GM18502 (cell line): ENCODE results near the gene PNCK.
"Not testable (repeated sequence)": the region's sequence is repeated elsewhere in the genome, so short reads cannot be mapped to it uniquely, and the experiment has no call there.

Experiments used
- ATAC-seq: cut with Tn5 transposase; IDR thresholded peaks from one replicate; pipeline ENCODE4 v1.9.1; 2021; ENCODE audit warnings: mild to moderate bottlenecking; ENCODE audit not compliant: unreplicated experiment, poor library complexity

Gene PNCK

DNA sequence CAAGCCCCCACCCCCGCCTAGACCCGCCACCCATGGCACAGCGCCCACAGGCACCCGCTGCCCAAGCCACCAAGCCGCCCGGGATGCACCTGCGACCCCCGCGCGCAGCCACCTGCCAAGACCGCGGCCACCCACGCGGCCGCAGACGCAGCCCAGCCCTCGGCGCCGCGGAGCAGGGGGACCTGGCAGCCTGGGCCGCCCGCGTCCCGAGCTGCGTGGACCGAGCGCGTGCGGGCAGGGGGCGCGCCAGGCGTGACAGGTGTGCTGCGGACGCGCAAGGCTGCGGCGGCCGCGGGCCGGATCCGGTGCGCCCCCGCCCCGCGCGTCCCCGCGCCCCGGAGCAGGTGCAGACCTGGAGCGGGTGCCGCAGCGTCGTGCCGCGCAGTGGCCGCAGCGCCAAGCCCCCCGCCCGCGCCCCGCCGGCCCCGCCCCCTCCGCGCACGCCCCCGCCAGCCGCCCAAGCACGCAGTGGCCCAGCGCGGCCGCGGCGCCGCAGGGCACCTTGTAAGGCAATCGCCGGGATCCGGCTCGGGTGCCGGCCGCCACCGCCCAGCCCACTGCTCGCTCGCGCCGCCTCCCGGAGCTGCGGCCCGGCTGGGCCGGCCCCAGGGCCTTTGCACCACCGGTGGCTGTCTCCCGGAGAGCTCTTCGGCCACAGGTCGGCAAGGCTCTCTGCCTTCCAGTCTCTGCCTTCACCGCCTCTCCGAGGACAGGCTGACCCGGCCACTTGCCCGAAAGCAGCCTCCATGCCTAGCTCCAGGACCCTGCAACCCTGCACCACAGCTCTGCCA is at the start of gene PNCK:
TSS of gene PNCK (minus strand) at position 386 of the 791 bp plus-strand sequence. CDS start 737 bp downstream, outside the sequence.
- ATAC-seq: no peak

DNA sequence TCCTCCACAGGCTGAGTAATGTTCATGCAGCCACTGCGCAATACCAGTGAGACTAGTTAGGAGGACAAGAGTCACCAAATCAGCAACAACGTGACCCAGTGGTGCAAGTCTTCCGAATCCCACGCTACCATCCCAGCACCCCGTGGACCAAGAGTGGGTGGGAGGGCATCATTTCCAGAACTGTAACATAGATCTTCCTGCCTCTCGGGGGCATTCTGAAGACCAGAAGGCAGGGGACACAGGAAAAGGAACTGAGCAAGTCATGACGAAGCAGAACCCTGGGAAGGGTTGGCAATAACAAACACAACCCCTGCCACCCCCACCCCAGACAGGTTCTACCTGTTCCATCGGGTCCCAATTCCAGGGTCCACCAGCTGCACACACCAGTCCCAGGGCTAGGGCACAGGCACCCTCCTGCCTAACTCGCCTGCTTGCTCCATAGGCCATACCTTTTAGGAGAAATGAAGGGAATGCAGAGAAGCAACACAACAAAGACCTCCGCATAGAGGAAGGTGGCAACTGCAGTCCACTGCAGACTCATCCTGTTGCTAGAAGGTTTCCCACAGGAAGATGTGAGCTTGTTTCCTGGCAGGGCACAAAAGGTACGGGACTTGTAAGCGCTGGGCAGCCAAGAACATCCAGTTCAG is 49.2 kb upstream of the PNCK start:
- ATAC-seq: no peak

DNA sequence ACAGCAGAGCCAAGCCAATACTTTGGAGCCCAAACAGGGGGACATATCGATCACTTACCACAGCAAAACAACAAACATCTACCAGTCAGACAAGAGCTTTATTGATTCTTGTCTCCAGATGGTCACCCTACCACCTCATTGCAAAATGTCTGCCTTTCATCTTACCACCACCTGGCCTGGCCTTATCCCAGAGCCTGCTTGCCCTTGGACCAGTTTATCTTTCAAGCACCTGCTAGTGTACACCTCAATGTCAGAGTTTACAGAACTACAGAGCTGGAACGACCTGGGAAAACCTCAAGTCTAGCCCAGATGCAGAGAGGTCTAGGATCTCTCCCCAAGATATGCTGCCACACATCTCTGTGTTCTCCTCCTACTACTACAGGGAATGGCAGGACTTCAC is 46.1 kb upstream of the PNCK start:
- no peak for ATAC-seq

DNA sequence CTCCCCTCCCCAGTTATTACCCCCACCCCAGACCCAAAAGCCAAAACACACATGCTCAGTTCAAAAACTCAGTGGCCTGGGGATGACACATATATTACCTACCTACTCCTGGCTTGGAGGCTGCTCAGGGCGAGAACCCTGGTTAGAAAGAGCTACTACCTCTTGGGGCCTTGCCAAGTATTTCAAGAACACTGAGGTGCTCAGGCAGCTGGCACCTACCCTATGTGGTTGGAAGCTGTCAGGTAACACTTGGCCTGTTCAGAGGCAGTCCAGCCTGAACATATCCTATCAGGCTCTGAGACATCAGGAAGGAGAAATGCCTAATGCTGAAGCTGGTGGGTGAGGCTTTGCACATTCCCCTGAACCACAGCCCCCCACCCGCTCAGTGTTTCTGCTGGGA is 45.6 kb upstream of the PNCK start:
- ATAC-seq: no peak

DNA sequence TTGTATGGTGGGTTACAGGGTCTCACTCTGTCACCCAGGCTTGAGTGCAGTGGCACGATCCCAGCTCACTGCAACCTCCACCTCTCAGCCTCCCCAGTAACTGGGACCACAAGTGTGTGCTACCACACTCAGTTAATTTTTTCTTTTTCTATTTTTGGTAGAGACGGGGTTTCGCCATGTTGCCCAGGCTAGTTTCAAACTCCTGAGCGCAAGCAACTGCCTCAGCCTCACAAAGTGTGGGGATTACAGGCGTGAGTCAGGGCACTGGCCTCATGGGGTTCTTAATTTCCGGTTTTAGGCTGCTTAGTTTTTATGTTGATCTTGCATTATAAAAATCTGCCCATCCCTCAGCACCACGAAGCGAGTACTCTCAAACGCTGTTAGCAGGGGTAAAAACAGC is 43.8 kb upstream of the PNCK start:
- no peak for ATAC-seq

DNA sequence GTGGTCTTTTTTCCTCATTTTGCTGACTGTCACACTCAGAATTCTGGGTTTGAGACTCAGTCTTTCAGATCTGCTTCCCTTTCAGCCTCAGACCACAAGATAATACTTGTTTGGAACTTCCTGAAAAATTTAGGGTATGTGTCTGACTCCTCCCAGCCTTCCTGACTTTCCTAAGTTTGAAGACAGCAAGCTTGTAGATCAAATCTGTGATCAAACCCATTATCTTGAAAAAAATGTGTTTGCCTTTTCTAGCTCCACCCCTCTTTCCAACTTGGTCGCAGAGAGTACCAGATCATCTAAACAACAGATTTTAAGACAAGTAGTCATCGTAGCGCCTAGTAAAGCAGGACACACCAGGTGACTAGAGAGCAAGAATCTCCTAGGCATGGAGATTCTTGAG is 40.6 kb upstream of the PNCK start:
- no peak for ATAC-seq

DNA sequence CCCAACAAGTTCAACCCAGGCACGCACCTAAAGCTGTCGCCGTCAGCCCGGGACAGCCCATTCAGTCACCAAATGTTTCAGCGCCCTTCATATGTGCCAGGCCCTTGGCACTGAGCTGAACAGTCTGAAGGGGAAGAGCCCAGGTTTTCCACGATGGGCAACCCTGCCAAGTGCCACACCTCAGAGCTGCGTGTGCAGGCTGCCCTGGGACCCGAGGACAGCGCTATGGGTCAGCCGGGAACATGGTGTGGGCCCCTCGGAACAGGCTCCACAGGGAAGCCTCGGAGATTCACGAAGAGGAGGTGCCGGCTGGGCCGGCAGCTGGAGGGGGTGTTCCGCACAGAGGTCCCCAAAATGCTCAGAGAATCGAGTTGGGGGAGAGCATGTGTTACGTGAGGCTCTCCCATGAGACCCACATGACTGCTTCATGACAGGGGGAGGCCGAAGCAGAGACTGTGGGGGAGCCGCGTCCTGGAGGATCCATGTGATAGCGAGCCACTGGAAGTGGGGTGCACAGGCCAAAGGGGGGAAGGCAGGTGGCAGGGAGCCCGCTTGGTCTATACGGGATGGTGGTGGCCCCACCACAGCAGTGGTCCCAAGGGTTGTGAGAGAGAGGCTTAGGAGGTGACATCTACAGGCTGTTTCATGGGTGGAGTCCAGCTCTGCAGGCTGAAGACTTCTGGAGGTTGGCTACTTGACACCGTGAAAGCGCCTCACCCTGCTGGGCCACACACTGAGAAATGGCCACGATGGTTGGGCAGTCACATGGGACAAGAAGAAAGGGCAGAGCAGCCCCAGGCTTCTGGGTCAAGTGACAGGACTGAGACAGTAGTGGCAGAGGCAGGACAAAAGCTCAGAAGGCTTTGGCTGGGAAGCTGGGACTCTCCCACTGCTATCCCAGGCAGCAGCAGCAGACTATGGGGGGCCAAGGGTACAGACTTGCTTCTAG is 36.4 kb upstream of the PNCK start:
- no peak for ATAC-seq

DNA sequence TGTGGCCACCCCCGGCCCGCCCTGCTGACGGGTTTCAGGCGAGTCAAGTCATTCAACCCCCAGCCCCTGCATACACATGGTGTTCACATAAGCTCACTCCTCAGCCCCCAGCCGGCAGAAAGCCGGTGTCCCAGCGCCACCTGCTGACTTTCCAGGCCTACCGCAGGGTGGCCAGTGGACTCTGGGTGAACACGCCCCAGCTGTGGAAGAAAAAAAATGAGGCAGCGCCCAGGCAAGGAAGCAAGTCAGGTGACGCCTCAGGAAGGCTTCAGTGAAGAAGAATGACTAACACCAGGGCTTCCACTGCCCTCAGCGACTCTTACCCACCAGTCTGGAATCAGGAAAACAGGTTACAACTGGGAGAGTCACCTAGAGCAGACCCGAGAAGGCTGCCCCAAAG is 34.8 kb upstream of the PNCK start:
- no peak for ATAC-seq

DNA sequence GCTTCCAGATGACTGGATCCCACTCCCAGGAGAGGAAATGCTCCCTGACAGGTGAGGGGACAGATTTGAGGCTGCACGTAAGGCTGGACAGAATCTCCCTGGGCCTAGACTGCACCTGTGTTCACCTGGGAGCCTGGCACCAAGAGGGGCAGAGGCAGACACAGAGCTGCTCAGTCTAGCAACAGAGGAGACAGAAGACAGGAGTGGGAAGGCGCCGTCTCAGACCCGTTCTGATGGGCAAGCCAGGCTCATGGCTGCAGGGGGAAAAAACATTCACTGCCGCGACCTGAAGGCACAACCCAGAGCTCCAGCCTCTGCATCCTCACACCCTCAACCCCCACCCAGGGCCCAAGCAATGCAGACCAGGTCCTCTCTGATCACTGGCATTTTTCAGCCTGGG is 33.8 kb upstream of the PNCK start:
- no peak for ATAC-seq

DNA sequence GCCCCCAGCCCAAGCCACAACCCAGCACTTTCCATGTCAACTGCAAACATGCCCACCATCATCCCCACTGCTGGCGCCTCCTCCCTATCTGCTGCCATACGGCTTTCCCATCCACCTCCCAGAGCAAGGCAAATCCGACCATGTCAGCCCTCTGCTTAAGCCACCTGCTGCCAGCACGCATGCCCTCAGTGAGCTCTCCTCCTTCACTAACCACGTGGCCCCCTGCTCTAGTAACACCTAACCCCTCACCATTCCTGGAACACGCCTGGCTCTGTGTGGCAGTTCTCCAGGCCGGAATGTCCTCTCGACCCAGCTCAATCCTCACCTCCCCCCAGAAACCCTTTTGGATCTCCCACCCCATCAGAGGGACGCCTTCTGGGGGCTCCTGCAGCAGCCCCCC is 33.2 kb upstream of the PNCK start:
- ATAC-seq: no peak

DNA sequence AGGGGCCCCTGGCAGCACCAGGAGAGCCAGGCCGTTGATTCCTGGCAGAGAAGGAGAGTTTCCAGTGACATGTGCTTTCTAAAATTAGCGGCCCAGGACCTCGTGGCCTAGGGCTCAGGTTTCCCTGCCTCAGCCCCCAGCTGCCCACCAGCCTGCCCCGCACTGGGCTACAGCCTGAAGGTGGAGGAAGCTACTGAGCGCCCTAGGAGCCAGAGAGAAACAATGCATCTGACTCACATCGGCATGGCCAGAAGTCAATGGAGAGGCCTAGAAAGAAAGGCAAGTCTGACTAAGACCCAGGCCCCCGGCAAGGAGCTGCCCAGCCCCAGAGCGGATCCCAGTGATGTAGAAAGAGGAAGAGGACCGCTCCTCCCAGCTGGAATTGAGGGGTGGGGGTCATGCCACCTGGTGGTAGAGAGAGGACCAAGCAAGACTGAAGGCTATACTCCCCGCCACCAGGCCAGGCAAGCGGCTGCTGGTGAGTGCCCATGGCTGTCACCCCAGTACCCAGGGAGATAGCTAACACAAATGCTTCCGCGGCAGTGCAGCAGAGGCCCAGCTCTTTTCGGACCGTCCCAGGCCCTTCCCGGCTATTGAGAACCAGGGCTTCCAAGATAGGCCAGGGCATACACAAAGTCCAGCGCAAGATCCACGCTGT is 31.9 kb upstream of the PNCK start:
- not testable (repeated sequence) for ATAC-seq

DNA sequence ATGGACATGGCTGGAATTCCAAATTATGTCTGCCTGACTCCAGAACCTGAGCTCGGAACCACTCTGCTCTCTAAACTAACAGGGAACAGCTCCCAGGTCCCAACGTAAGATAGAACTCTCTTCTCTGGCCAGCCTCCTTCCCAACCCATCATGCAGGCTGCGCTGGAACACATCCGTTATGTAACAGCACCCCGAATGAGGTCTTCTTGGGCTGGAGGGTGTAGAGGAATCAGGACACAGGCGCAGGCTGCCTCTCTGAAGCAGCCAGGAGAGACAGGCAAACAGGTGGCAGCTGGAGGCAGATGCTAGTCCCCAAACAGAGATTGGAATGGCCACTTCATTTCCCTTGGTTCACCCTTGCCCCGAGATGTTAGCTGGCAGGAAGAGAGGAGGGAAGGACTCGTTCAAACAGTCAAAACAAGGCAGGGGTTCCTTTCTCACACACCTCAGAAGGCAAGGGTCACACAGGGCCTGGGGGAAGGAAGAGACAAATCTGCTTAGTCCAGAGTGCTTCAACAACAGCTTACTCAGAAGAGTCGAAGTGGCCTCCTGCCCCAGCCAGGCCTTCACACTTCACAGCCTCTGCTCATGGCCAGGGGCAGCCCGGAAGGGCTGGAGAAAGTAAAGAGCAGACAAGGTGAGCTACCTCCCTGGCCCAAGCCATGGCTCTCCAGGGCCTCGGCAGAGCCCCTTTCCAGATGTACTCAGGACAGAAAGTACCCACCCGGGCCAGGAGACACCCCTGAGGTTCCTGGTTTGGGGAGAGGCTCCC is 31.2 kb upstream of the PNCK start:
- not testable (repeated sequence) for ATAC-seq

DNA sequence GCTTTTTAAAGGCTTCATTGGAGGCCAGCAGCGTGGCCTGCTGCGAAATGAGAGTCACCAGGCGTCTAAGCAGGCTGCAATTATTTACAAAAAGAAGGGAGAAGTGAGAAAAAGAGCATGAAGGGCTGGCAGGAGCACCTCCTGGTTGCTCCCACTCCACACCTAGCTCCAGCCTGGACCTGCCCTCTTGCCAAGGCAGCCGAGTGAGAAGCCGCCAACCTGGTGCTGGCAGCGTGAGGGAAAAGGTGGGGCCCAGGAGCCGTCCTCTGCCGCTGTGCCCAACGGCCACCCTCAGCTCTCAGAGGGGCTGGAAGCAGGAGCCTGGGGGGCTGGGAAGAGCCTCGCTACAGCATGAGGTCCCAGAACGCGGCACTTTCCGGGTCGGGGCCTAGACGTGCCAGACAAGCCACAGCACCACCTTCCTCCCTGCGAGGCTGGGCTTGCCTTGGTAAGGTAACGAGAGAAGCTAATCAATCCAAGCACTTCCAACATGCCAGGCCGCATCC is 30.5 kb upstream of the PNCK start:
- no peak for ATAC-seq

DNA sequence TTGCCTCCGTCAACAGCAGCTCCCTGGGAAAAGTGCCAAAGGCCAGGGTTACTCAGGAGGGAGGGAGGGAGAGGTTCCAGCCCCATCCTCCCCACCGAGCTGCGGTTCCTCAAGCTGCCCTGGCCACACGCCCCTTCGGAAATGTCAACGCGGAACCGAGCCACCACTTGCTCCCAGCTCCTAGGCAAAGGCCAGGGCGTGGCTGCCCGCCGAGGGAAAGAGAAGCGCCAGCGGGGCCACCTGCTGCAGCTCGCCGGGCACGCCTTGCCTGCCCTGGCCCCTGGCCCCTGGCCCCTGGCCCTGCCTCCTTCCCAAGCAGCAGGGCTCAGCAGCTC is 29.4 kb upstream of the PNCK start:
- no peak for ATAC-seq

DNA sequence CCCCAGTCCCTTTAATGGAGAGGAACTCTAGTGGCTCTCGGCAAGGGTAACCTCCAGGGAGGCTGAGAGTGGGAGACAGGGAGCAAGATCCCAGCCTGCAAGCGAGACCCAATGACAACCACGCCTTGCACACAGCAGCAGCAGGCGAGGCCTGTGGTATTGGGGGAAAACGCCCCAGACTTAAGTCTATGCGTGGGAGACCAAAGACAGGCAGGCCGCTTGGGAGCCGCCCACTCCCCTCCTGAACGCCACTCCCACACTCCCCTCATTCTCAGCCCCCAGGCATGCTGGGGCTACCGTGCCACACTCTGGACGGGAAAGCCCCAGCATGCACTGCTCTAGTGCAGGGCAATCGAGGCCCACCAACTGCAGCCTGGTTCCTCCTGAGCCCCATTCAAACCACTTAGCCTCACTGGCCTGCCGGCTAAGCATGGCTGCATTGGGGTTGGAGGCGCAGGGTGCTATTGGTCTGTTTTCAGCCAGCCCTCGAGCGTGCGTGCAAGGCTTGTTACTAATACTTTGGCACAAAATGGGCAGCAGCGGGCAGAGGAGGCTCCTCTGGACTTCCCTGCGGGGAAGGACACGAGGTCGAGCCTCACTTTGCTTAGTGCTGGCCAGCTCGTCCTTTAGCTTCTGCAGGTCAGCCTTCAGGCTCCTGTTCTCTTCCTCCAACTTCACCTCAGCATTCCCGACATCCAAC is 28.9 kb upstream of the PNCK start:
- ATAC-seq: no peak

DNA sequence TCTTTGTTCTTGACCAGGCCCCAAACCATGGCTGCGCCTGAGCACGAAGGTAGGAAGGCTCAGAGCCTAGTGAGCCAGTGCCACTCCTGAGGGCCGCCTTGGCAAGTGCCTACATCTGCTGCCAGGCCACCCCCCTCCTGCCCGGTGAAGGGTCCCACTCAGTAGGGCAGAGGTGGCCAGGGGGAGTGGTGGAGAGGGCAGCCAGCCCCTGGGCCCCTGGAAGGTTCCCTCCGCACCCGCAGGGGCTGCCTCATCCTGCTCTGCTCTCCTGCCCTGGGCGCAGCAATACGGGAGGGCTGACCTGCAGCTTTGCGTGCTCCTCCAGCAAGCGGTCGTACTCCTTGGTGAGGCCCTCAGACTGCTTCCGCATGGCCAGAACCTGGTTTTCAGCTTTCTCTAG is 28.1 kb upstream of the PNCK start:
- ATAC-seq: no peak

DNA sequence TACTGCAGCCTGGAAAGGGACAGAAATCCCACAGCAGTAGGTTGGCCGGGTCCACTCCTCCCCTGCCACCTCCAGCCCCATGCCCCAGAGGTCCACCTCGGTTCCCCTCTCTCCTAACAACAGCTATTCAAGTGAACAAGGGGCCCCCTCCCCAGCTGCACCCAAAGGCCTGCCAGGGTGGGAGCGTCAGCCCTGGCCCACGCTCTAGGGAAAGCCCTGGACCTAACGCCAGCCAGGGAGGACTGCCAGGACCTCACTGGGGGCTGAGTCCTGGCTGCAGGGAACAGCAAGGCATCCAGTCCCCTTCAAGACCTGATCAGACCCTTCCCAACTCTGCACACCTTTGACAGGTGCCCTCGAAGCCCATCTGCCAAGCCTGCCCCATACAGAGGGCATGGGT is 27.4 kb upstream of the PNCK start:
- ATAC-seq: no peak

DNA sequence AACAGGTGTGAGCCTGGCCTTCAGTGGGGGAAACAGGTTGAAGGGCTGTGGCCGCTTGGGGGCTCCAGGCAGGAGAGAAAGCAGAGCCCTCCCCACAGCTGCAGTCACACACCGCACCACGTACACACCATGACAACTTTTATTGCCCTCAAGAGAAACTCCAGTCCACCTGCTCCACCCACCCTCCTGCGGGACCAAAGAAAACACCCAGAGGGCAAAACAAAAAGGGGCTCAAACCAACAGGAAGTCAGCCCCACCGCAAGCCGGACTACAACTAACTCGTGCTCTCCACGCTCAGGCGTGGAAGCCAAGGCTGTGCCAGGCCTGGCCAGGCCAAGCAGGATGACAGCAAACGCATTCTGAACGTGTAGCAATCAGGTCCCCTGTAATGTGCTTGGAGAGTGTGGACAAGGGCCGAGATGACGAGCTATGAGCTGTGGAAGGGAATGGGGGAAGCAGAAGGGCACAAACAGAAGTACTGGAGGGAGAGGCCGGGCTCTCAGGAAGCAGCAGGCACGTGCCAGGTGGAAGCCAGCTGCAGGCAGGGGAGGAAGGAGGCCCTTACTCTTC is 26.8 kb upstream of the PNCK start:
- no peak for ATAC-seq
